NK-92 treated with Interleukin-12 subunit alpha and Interleukin-12 subunit beta, amount 100 ng/mL, for 24 hours (cell line): ENCODE measurements around the gene GRHL3.

Experiments used
- DNase-seq: peaks from one replicate; lab custom pipeline; 2025; lab: John Stamatoyannopoulos, UW

The GRHL3 gene

GRCh38 chr1:24343412-24344089 lies 24.4 kb downstream of the GRHL3 start:
- DNase-seq, result no peak

GRCh38 chr1:24344090-24344742 lies 25.1 kb downstream of the GRHL3 start:
- no peak for DNase-seq

- no peak for DNase-seq
Measured at GRCh38 chr1:24345334-24345733, 26.2 kb downstream of the GRHL3 start.

DNA sequence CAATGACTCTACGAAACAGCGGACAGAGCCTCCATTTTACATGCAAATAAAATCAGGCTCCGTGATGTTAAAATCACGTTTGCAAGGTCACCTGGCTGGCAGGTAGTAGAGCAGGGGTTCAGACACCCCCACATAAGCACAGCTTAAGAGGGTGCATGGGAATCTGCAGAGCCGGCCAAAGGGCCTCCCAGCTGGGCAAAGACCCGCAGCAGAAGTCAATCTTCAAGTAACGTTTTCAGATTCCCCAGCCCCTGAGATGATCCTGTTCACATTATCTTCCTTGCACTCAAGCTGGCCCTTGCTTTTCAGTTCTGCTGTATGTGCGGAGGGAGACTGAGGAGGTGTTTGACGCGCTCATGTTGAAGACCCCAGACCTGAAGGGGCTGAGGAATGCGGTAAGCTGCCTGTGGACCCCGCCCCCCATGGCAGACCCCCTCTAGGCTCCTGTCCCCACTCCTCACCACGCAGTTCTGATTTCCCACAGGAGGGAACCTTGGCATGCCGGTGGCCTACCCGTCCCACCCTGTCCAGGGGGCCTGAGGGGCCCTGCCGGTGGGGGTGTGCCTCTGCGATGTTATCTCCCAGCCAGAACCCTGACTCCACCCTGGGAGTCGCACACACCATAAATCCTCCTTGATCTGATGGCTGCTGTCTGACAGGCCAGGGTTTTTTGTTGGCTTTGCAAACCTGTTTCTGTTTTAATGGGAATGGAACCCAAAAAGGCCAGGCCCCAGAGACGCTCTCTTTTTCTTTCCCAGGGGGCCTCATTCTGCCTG lies 28.2 kb downstream of the GRHL3 start:
- DNase-seq, result no peak

DNA sequence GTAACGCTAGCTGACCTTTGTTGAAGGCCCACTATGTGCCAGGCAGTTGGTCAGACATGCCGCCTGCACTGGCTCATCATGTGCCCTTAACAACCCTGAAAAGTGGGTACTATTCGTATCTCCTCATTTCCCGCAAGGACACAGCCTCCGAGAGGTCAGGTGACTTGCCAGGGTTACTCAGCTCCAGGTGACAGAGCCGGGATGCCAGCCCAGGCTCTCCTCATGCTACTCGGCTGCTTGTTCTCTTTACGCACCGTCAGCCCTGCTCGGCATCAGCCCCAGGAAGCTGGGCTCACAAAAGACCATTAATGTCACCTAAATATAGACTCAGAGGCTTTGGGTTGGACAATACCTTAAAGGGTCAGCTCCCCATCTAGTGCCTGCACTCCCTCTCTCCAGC lies 29.0 kb downstream of the GRHL3 start:
- no peak for DNase-seq

DNA sequence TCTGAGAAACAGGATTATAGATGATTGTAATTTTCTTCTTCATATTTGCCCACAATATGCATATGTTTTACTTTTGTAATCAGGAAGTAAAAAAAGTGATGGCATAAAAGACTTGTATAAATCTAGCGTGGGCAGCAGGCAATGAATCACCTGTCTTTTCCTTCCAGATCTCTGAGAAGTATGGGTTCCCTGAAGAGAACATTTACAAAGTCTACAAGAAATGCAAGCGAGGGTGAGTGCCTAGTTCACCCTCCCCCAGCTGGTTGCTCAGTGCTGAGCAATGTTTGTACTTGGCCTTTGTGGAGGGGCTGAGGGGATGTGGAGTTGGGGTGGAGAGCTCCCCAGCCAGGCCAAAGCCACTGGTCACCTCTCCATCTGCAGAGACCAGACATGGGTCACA lies 30.7 kb downstream of the GRHL3 start:
- DNase-seq, result no peak

DNA sequence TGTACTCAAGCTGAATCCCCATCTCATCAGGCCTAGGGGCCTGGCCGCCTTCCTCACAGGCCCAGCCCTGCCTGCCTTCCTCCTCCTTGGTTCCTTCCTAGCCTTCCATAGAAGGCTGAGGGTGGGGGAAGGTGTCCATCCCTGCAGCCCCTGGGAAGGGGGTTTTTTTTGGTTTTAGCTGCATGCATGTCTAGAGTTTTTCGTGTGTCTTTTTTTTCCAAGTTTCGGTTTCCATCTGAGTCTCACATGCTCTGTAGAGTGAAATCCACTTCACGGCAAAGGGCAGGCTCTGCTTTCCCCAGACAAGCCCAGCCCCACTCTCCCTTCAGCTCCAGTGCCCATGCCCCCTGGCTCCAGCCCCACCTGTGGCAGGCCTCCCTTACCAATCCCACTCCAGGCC lies 32.1 kb downstream of the GRHL3 start:
- DNase-seq, result no peak

GRCh38 chr1:24351918-24352627 lies 32.9 kb downstream of the GRHL3 start:
- no peak for DNase-seq

GRCh38 chr1:24353292-24353891 lies 34.2 kb downstream of the GRHL3 start:
- no peak for DNase-seq

- DNase-seq, result no peak
Measured at GRCh38 chr1:24355466-24355865, 36.3 kb downstream of the GRHL3 start.

DNA sequence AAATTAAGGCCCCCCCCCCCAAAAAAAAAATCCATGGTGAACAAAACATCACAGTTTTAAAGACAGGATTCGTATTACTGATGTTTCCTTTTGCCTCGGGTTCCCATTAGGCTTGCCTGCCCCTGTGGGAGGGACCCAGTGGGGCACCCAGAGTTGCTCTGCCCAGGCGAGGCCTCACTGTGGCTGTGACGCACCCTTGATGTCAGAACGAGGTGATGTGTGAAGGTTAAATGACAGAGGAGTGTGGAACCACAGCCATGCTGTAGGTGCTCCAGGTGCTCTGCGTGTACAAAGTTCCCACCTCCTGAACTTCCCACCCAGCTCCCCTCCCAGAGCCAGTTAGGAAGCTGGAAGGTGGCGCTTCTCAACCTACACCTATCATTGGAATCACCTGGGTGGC lies 37.9 kb downstream of the GRHL3 start:
- no peak for DNase-seq

- DNase-seq, result no peak
Measured at GRCh38 chr1:24360681-24361080, 41.5 kb downstream of the GRHL3 start.

GRCh38 chr1:24361811-24362210 lies 42.7 kb downstream of the GRHL3 start:
- DNase-seq, result no peak

- DNase-seq, result no peak
Measured at GRCh38 chr1:24362396-24362795, 43.2 kb downstream of the GRHL3 start.

GRCh38 chr1:24362982-24363614 lies 43.9 kb downstream of the GRHL3 start:
- no peak for DNase-seq

DNA sequence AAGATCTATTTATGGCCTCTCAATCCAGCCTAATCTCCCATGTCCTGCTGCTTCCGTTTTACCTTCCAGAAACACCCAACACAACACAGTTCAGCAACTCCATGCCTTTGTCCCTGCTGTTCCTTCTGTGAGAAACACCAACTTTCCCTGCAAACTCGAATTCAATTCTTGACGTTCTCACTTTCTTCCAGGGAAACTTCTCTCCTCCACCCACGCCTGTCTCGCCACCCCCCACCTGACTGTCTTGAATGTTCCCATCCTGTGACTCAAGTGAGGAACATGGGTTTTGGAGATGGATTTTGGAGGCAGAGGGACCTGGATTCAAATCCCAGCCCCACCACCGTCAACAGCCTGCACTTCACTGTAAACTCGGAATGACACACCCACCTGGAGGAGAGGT lies 44.8 kb downstream of the GRHL3 start:
- DNase-seq, result no peak

GRCh38 chr1:24364605-24364974 lies 45.4 kb downstream of the GRHL3 start:
- no peak for DNase-seq

GRCh38 chr1:24364975-24365678 lies 46.0 kb downstream of the GRHL3 start:
- no peak for DNase-seq

DNA sequence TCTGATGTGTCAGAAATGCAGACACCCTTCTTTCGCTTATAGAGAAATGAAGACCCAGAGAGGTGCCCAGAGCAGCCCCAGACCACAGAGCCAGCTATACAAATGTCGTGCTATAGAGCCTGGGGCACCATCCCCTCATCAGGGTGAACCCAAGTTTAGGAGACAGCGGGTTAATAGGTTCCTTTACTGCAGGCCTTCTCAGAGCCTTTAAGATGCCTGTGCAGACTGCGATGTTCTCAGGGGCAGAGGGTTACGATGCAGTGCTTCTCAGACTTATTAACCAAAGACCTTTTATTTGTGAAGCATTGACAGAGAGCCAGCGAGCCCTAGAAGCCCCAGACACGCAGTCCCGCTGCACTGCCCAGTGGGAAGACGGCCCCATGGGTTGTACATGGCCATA lies 47.5 kb downstream of the GRHL3 start:
- DNase-seq, result no peak

DNA sequence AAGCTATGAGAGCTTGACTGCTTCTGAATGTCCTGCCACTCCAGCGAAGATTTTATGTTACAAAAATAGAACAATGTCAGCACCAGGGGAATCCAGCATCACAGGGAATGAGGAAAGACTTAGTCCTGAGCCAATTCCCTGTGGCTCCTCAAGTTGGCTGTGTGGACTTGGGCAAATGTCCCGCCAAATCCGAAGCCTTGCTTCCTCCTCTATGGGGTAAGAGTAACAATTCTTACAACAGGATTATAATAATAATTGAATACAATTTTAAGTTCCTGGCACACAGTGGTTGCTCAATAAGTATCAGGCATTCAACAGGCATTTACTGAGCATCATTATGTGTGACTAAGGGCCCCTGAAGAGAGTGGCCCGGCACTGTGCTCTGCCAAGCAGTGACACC lies 50.0 kb downstream of the GRHL3 start:
- DNase-seq, result no peak

- DNase-seq, result no peak
Measured at GRCh38 chr1:24369801-24370200, 50.6 kb downstream of the GRHL3 start.
